NCI-H82 (cell line): ENCODE measurements around the gene GSTO1.
A peak's percentile ranks its signal among the peaks of the same experiment; 100 is the strongest.

Experiments used
- DNase-seq: peaks from one replicate; lab custom pipeline; 2025; lab: John Stamatoyannopoulos, UW

GSTO1 gene

GRCh38 chr10:104250371-104250770 lies 4.3 kb upstream of the GSTO1 start:
- DNase-seq, result no peak

GRCh38 chr10:104251443-104251842 lies 3.2 kb upstream of the GSTO1 start:
- DNase-seq, result no peak

- DNase-seq, result no peak
Observed at GRCh38 chr10:104252368-104252767, 2.3 kb upstream of the GSTO1 start.

- DNase-seq, result no peak
Observed at GRCh38 chr10:104253106-104253505, 1.6 kb upstream of the GSTO1 start.

- DNase-seq, result peak; percentile 15
Observed at GRCh38 chr10:104253606-104254410, 884 bp upstream of the GSTO1 start.

GRCh38 chr10:104255311-104255981 lies 754 bp downstream of the GSTO1 start:
- peak; percentile 43 for DNase-seq

- no peak for DNase-seq
Observed at GRCh38 chr10:104256335-104256961, 1.8 kb downstream of the GSTO1 start.

- no peak for DNase-seq
Observed at GRCh38 chr10:104257235-104257634, 2.5 kb downstream of the GSTO1 start.

- DNase-seq, result no peak
Observed at GRCh38 chr10:104258209-104258608, 3.5 kb downstream of the GSTO1 start.

GRCh38 chr10:104259456-104259855 lies 4.8 kb downstream of the GSTO1 start:
- no peak for DNase-seq

GRCh38 chr10:104259999-104260774 lies 5.5 kb downstream of the GSTO1 start:
- no peak for DNase-seq

- DNase-seq, result no peak
Observed at GRCh38 chr10:104260775-104261115, 6.1 kb downstream of the GSTO1 start.

- no peak for DNase-seq
Observed at GRCh38 chr10:104262055-104262454, 7.4 kb downstream of the GSTO1 start.

GRCh38 chr10:104264783-104265182 lies 10.1 kb downstream of the GSTO1 start:
- DNase-seq, result no peak

- no peak for DNase-seq
Observed at GRCh38 chr10:104267721-104268404, 13.2 kb downstream of the GSTO1 start.

GRCh38 chr10:104268405-104268712 lies 13.7 kb downstream of the GSTO1 start:
- peak; percentile 42 for DNase-seq

GRCh38 chr10:104268713-104269645 lies 14.3 kb downstream of the GSTO1 start, which contains the start of gene GSTO2:
TSS of gene GSTO2 (plus strand) at chr10:104269184. CDS start at chr10:104274916, 5,732 bp downstream.
- DNase-seq, result peak; percentile 98

GRCh38 chr10:104273286-104273685 lies 18.6 kb downstream of the GSTO1 start:
- DNase-seq, result no peak

- DNase-seq, result no peak
Observed at GRCh38 chr10:104273899-104274575, 19.3 kb downstream of the GSTO1 start.
